Activated B cell treated with CpG ODN at 0.5 μM for 24 hours (primary cell): Measurements from ENCODE around the gene ADAM8. TPM values are rescaled to one million over a fixed set of nuclear protein-coding genes. Genes with fewer than 3 reads are reported as not detected.
"Not testable (repeated sequence)": the region's sequence is repeated elsewhere in the genome, so short reads cannot be mapped to it uniquely, and the experiment has no call there.

Source experiments
- ATAC-seq: fragments of 200-7000 bp; cut with Tn5 transposase; one replicate; pipeline ENCODE4 v1.10.0; 2021; ENCODE audit warnings: low read depth, mild to moderate bottlenecking, moderate library complexity
- CTCF ChIA-PET: fragments of 350-600 bp; sonication (Branson Sonifier 250); formaldehyde crosslinking; loops from one replicate; lab custom pipeline; 2021; ENCODE audit warnings: antibody characterized with exemption; lab: Charles Lee
- POLR2A ChIA-PET: fragments of 350-600 bp; sonication (Branson Sonifier 250); formaldehyde crosslinking; loops from one replicate; lab custom pipeline; 2021; ENCODE audit warnings: antibody characterized with exemption; lab: Charles Lee
- DNase-seq: peaks from one replicate; pipeline ENCODE4 v3.0.0; 2022
- H3K27ac Mint-ChIP-seq: one replicate; pipeline ENCODE4 v1.8.0; 2020; ENCODE audit warnings: mixed read lengths
- H3K27me3 Mint-ChIP-seq: one replicate; pipeline ENCODE4 v1.8.0; 2021; ENCODE audit warnings: mixed read lengths
- H3K36me3 Mint-ChIP-seq: one replicate; pipeline ENCODE4 v1.8.0; 2021; ENCODE audit warnings: low read depth, mixed read lengths
- H3K4me1 Mint-ChIP-seq: one replicate; pipeline ENCODE4 v1.8.0; 2021; ENCODE audit warnings: mixed read lengths
- H3K4me3 Mint-ChIP-seq: one replicate; pipeline ENCODE4 v1.8.0; 2020; ENCODE audit warnings: mild to moderate bottlenecking, mixed read lengths
- H3K9me3 Mint-ChIP-seq: one replicate; pipeline ENCODE4 v1.8.0; 2020; ENCODE audit warnings: mixed read lengths
- CTCF ChIP-seq: fragments of 200-600 bp; IDR thresholded peaks from one replicate; pipeline ENCODE4 v1.8.0; 2022; ENCODE audit warnings: antibody characterized with exemption, mild to moderate bottlenecking
- intact Hi-C: fragments of 100-400 bp; cut with micrococcal nuclease; formaldehyde crosslinking; loops from one replicate; pipeline ENCODE4 v1.15.1; 2024
- total RNA-seq: library from RNA; stranded (reverse); gene quantifications from 2 replicates; pipeline ENCODE4 v1.2.3, GENCODE V29; 2022

Gene ADAM8
- total RNA-seq, 1 donor from 2014 or later: 152 TPM

- no peak overlapping the region for H3K27ac Mint-ChIP-seq
- peaks cover 5% of the 10 kb centered on the region for H3K9me3 Mint-ChIP-seq
- H3K36me3 Mint-ChIP-seq: no peaks in the 10 kb centered on the region
- DNase-seq (no peak), ATAC-seq (peak; percentile 76)
- no peak overlapping the region for H3K4me3 Mint-ChIP-seq
- no peak for TF ChIP-seq CTCF
- ChIA-PET CTCF (interaction anchor here (0.8 kb wide), 1 partner anchor 181 kb away, joined by 3 read pairs; no protein-coding TSS in a partner anchor), POLR2A (interaction anchor here (0.6 to 1.3 kb wide), 4 partner anchors 9 to 81 kb away, joined by 3 to 16 read pairs (median 4); partner anchors contain the start of gene FUOM)
- H3K27me3 Mint-ChIP-seq: peaks cover 46% of the 10 kb centered on the region
- peaks cover 19% of the 10 kb centered on the region for H3K4me1 Mint-ChIP-seq
- intact Hi-C loops: loop anchor here (10.0 kb wide), 1 partner anchor 669 kb away; no protein-coding TSS in a partner anchor
Observed at GRCh38 chr10:133324198-133324792, 47.6 kb upstream of the ADAM8 start.

GRCh38 chr10:133322064-133322709 is 45.5 kb upstream of the ADAM8 start:
- ATAC-seq, H3K36me3 Mint-ChIP-seq, H3K4me3 Mint-ChIP-seq, POLR2A ChIA-PET, H3K27ac Mint-ChIP-seq, DNase-seq, H3K9me3 Mint-ChIP-seq: not testable (repeated sequence)
- Mint-ChIP-seq H3K4me1 (peaks cover 19% of the 10 kb centered on the region), H3K27me3 (peaks cover 34% of the 10 kb centered on the region)
- intact Hi-C loops: loop anchor here (10.0 kb wide), 1 partner anchor 667 kb away; no protein-coding TSS in a partner anchor
- CTCF ChIA-PET: interaction anchor here (0.7 to 0.9 kb wide), 2 partner anchors 7 to 15 kb away, joined by 3 read pairs; no protein-coding TSS in a partner anchor

- ChIA-PET CTCF (interaction anchor here (0.7 to 1.6 kb wide), 2 partner anchors 13 to 906 kb away, joined by 3 to 4 read pairs; no protein-coding TSS in a partner anchor), POLR2A (interaction anchor here (0.6 kb wide), 1 partner anchor 28 kb away, joined by 3 read pairs; no protein-coding TSS in a partner anchor)
- ATAC-seq, H3K36me3 Mint-ChIP-seq, H3K27ac Mint-ChIP-seq, DNase-seq, H3K4me3 Mint-ChIP-seq, H3K9me3 Mint-ChIP-seq: not testable (repeated sequence)
- H3K27me3 Mint-ChIP-seq: peaks cover 22% of the 10 kb centered on the region
- intact Hi-C loops: loop anchor here (10.0 kb wide), 1 partner anchor 666 kb away; no protein-coding TSS in a partner anchor
- H3K4me1 Mint-ChIP-seq: peaks cover 15% of the 10 kb centered on the region
Observed at GRCh38 chr10:133320852-133321422, 44.3 kb upstream of the ADAM8 start.

GRCh38 chr10:133318494-133319127 is 41.9 kb upstream of the ADAM8 start:
- ATAC-seq (peak; percentile 91), DNase-seq (peak; percentile 69)
- Mint-ChIP-seq H3K9me3 (peaks cover 8% of the 10 kb centered on the region), H3K27ac (no peak overlapping the region), H3K4me3 (peak overlapping the region; percentile 42), H3K36me3 (no peaks in the 10 kb centered on the region), H3K27me3 (peaks cover 24% of the 10 kb centered on the region), H3K4me1 (peaks cover 13% of the 10 kb centered on the region)
- intact Hi-C loops: loop anchor here (1.0 to 2.0 kb wide), 3 partner anchors 174 to 414 kb away; no protein-coding TSS in a partner anchor
- CTCF ChIA-PET: no interaction called here
- peak; percentile 22 for TF ChIP-seq CTCF
- POLR2A ChIA-PET: no interaction called here

- peaks cover 13% of the 10 kb centered on the region for H3K4me1 Mint-ChIP-seq
- peaks cover 8% of the 10 kb centered on the region for H3K9me3 Mint-ChIP-seq
- no peak for TF ChIP-seq CTCF
- CTCF ChIA-PET: no interaction called here
- POLR2A ChIA-PET: no interaction called here
- no peak overlapping the region for H3K4me3 Mint-ChIP-seq
- no peak for DNase-seq
- intact Hi-C loops: no loop called here
- H3K36me3 Mint-ChIP-seq: peaks cover 14% of the 10 kb centered on the region
- no peak overlapping the region for H3K27ac Mint-ChIP-seq
- ATAC-seq: no peak
- peaks cover 17% of the 10 kb centered on the region for H3K27me3 Mint-ChIP-seq
Observed at GRCh38 chr10:133316732-133317131, 40.1 kb upstream of the ADAM8 start.
